ENCODE data around the gene IGSF21. TPM values are rescaled to one million over a fixed set of nuclear protein-coding genes. Genes with fewer than 3 reads are reported as not detected.

IGSF21 gene
- polyA plus RNA-seq, 3 donors, result not detected

- H3K27me3 Mint-ChIP-seq (ENCODE audit: low read depth in 3 of 3), result peaks cover 11 to 23% (median 11%) of the 10 kb centered on the region in 3 donors
Measured at GRCh38 chr1:18299441-18300338, 192.1 kb downstream of the IGSF21 start.

GRCh38 chr1:18300376-18300775 lies 192.8 kb downstream of the IGSF21 start:
- WGBS (ENCODE audit: insufficient coverage), result 93% methylated on average over 1 of the region's 2 CpGs
- Mint-ChIP-seq H3K4me1 (no peaks in the 10 kb centered on the region), H3K27ac (no peak overlapping the region), H3K36me3 (no peaks in the 10 kb centered on the region), H3K4me3 (no peak overlapping the region), H3K9me3 (peaks cover 0 to 3% (median 0%) of the 10 kb centered on the region in 7 donors), H3K27me3 (ENCODE audit: low read depth in 3 of 3) (peaks cover 6 to 18% (median 8%) of the 10 kb centered on the region in 3 donors)
- H3K27me3 ChIP-seq (ENCODE audit: control insufficient read depth in 2 of 2, insufficient read depth in 2 of 2, low read length in 2 of 2), result peaks cover 0 to 5% of the 10 kb centered on the region in 2 donors
- no peak for TF ChIP-seq CTCF (IDR thresholded peaks at IDR 0.05)
- DNase-seq, result no peak
- H3K36me3 ChIP-seq (replicated peaks in 1 of 2; ENCODE audit: control insufficient read depth in 1 of 2, insufficient read depth in 2 of 2, low read length in 2 of 2), result no peaks in the 10 kb centered on the region
- H4K20me1 ChIP-seq (ENCODE audit: insufficient read depth, low read length), result no peaks in the 10 kb centered on the region
- H3K9ac ChIP-seq (ENCODE audit: insufficient read depth, low read length, poor library complexity, severe bottlenecking), result no peak overlapping the region
- H2AFZ ChIP-seq (ENCODE audit: insufficient read depth, low read depth, low read length, poor library complexity, severe bottlenecking), result no peak overlapping the region
- intact Hi-C loops (cut with micrococcal nuclease), result no loop called here
- H3K27ac ChIP-seq (ENCODE audit: low read depth in 1 of 2, low read length in 2 of 2), result no peak overlapping the region
- no peaks in the 10 kb centered on the region for H3K4me1 ChIP-seq (ENCODE audit: control insufficient read depth in 1 of 2, insufficient read depth in 2 of 2, low read length in 2 of 2)
- H3K4me2 ChIP-seq (replicated peaks; ENCODE audit: extremely low read depth, low read length, poor library complexity, severe bottlenecking), result no peak overlapping the region
- no peaks in the 10 kb centered on the region for H3K9me3 ChIP-seq (replicated peaks in 1 of 2; ENCODE audit: control insufficient read depth in 1 of 2, insufficient read depth in 1 of 2, low read length in 2 of 2)
- H3K79me2 ChIP-seq (ENCODE audit: insufficient read depth, low read length), result no peaks in the 10 kb centered on the region
- H3K4me3 ChIP-seq (replicated peaks in 1 of 3; ENCODE audit: low read depth in 2 of 3, low read length in 3 of 3), result no peak overlapping the region

More at GRCh38 chr1:18299441-18300338, 192.1 kb downstream of the IGSF21 start:
- H3K9ac ChIP-seq (ENCODE audit: insufficient read depth, low read length, poor library complexity, severe bottlenecking), result no peak overlapping the region
- Mint-ChIP-seq H3K36me3 (no peaks in the 10 kb centered on the region), H3K9me3 (peaks cover 0 to 3% (median 0%) of the 10 kb centered on the region in 7 donors), H3K4me3 (no peak overlapping the region), H3K27ac (no peak overlapping the region), H3K4me1 (no peaks in the 10 kb centered on the region)
- no peaks in the 10 kb centered on the region for H3K36me3 ChIP-seq (replicated peaks in 1 of 2; ENCODE audit: control insufficient read depth in 1 of 2, insufficient read depth in 2 of 2, low read length in 2 of 2)
- H3K4me1 ChIP-seq (ENCODE audit: control insufficient read depth in 1 of 2, insufficient read depth in 2 of 2, low read length in 2 of 2), result no peaks in the 10 kb centered on the region
- 58% methylated on average over 2 of the region's 7 CpGs for WGBS (ENCODE audit: insufficient coverage)
- H3K4me2 ChIP-seq (replicated peaks; ENCODE audit: extremely low read depth, low read length, poor library complexity, severe bottlenecking), result no peak overlapping the region
- H3K27me3 ChIP-seq (ENCODE audit: control insufficient read depth in 2 of 2, insufficient read depth in 2 of 2, low read length in 2 of 2), result peaks cover 0 to 11% of the 10 kb centered on the region in 2 donors
- H4K20me1 ChIP-seq (ENCODE audit: insufficient read depth, low read length), result no peaks in the 10 kb centered on the region
- intact Hi-C loops (cut with micrococcal nuclease), result no loop called here
- H3K9me3 ChIP-seq (replicated peaks in 1 of 2; ENCODE audit: control insufficient read depth in 1 of 2, insufficient read depth in 1 of 2, low read length in 2 of 2), result no peaks in the 10 kb centered on the region
- no peak overlapping the region for H3K4me3 ChIP-seq (replicated peaks in 1 of 3; ENCODE audit: low read depth in 2 of 3, low read length in 3 of 3)
- H3K27ac ChIP-seq (ENCODE audit: low read depth in 1 of 2, low read length in 2 of 2), result no peak overlapping the region
- H2AFZ ChIP-seq (ENCODE audit: insufficient read depth, low read depth, low read length, poor library complexity, severe bottlenecking), result no peak overlapping the region
- no peak for DNase-seq
- H3K79me2 ChIP-seq (ENCODE audit: insufficient read depth, low read length), result no peaks in the 10 kb centered on the region
- TF ChIP-seq CTCF (IDR thresholded peaks at IDR 0.05), result peak; percentile 79
